K562 (cell line): ENCODE results near the gene BRICD5. TPM values are rescaled to one million over a fixed set of nuclear protein-coding genes. Genes with fewer than 3 reads are reported as not detected.

Experiments used
- ARID3A ChIP-seq: IDR thresholded peaks from 2 replicates; pipeline ENCODE4 v1.6.1; 2012; ENCODE audit warnings: low read depth, low read length, improper control_type of control experiment, borderline replicate concordance
- CBX5 ChIP-seq: IDR thresholded peaks from 2 replicates; pipeline ENCODE4 v1.6.1; 2014; ENCODE audit warnings: low read depth, borderline replicate concordance
- DEAF1 ChIP-seq: fragments of 450-650 bp; formaldehyde crosslinking; IDR thresholded peaks from 2 replicates; pipeline ENCODE4 v1.4.0; 2020; ENCODE audit warnings: mild to moderate bottlenecking, moderate library complexity
- DIDO1 ChIP-seq: fragments of 450-650 bp; IDR thresholded peaks from 2 replicates; pipeline ENCODE4 v1.6.1; 2016; ENCODE audit warnings: low read depth, missing biosample characterization, missing genetic modification characterization
- EZH2 ChIP-seq: IDR thresholded peaks from 2 replicates; pipeline ENCODE4 v1.6.1; 2012; ENCODE audit warnings: low read depth, mild to moderate bottlenecking, inconsistent platforms, low read length, borderline replicate concordance
- FIP1L1 ChIP-seq: fragments of 200-400 bp; formaldehyde crosslinking; IDR thresholded peaks from 2 replicates; pipeline ENCODE4 v1.6.1; 2018; ENCODE audit warnings: mild to moderate bottlenecking, low read depth, low read length; ENCODE audit not compliant: poor library complexity, severe bottlenecking
- HMG20A ChIP-seq: fragments of 450-650 bp; formaldehyde crosslinking; conservative IDR thresholded peaks from 2 replicates; pipeline ENCODE4 v1.4.0; 2020; ENCODE audit warnings: mild to moderate bottlenecking, mixed read lengths
- HNRNPH1 ChIP-seq: fragments of 200-400 bp; formaldehyde crosslinking; optimal IDR thresholded peaks from 2 replicates; pipeline ENCODE3; 2017; ENCODE audit warnings: low read depth, mild to moderate bottlenecking, low read length, moderate library complexity
- MECOM ChIP-seq: fragments of 250-450 bp; sonication (Bioruptor Pico); IDR thresholded peaks from 2 replicates; pipeline ENCODE4 v1.8.0; 2022; ENCODE audit warnings: inconsistent platforms
- MLX ChIP-seq, 2 experiments: fragments of 450-650 bp in 1 of 2; sonication (generic) in 1 of 2; formaldehyde crosslinking; conservative IDR thresholded peaks; 2 replicates each; pipeline versions ENCODE4 v1.4.0 to v1.8.1; 2020 to 2022; ENCODE audit warnings: mild to moderate bottlenecking in 1 of 2, missing genetic modification reagents in 1 of 2
- MXI1 ChIP-seq: IDR thresholded peaks from 2 replicates; pipeline ENCODE4 v1.6.1; 2011; ENCODE audit warnings: low read depth, mild to moderate bottlenecking, improper control_type of control experiment, low read length
- MYBL2 ChIP-seq, 2 experiments: fragments of 450-650 bp in 1 of 2; sonication (generic) in 1 of 2; formaldehyde crosslinking in 1 of 2; IDR thresholded peaks; 2 replicates each; pipeline versions ENCODE4 v1.6.1 to v1.8.1; 2017 to 2022; ENCODE audit warnings: borderline replicate concordance in 1 of 2, inconsistent platforms in 1 of 2, low read depth in 1 of 2, mild to moderate bottlenecking in 1 of 2, missing genetic modification reagents in 1 of 2, moderate library complexity in 1 of 2
- PHB ChIP-seq: fragments of 250-450 bp; sonication (Bioruptor Pico); IDR thresholded peaks from 2 replicates; pipeline ENCODE4 v1.5.0; 2021
- PHF8 ChIP-seq: fragments of 200-600 bp; sonication (generic); IDR thresholded peaks from 2 replicates; pipeline ENCODE4 v1.6.1; 2012; ENCODE audit warnings: mixed run types, mild to moderate bottlenecking, inconsistent platforms, low read length, moderate library complexity, borderline replicate concordance
- RFX7 ChIP-seq: fragments of 250-450 bp; sonication (Bioruptor Pico); IDR thresholded peaks from 2 replicates; pipeline ENCODE4 v1.5.1; 2021; ENCODE audit warnings: mild to moderate bottlenecking
- SAFB ChIP-seq: fragments of 200-400 bp; formaldehyde crosslinking; IDR thresholded peaks from 2 replicates; pipeline ENCODE4 v1.6.1; 2017; ENCODE audit warnings: low read depth, low read length, borderline replicate concordance
- SMAD3 ChIP-seq: fragments of 450-650 bp; formaldehyde crosslinking; conservative IDR thresholded peaks from 2 replicates; pipeline ENCODE4 v1.4.0; 2020; ENCODE audit warnings: mild to moderate bottlenecking
- SMC3 ChIP-seq: conservative IDR thresholded peaks from 2 replicates; pipeline ENCODE4 v1.6.1; 2011; ENCODE audit warnings: low read depth, low read length, improper control_type of control experiment; ENCODE audit not compliant: insufficient read depth
- STAG1 ChIP-seq: sonication (generic); formaldehyde crosslinking; IDR thresholded peaks from 2 replicates; pipeline ENCODE4 v1.5.0; 2020; ENCODE audit warnings: missing genetic modification reagents, borderline replicate concordance
- XRCC5 ChIP-seq: fragments of 200-400 bp; formaldehyde crosslinking; IDR thresholded peaks from 2 replicates; pipeline ENCODE4 v1.6.1; 2017; ENCODE audit warnings: low read depth, mild to moderate bottlenecking, low read length
- ZKSCAN3 ChIP-seq: fragments of 250-450 bp; sonication (Bioruptor Pico); IDR thresholded peaks from 2 replicates; pipeline ENCODE4 v1.4.0; 2020
- ZNF511 ChIP-seq: sonication (generic); formaldehyde crosslinking; IDR thresholded peaks from 2 replicates; pipeline ENCODE4 v1.8.0; 2022; ENCODE audit warnings: mild to moderate bottlenecking, missing genetic modification reagents
- ZNF551 ChIP-seq: fragments of 250-450 bp; sonication (Bioruptor Pico); IDR thresholded peaks from 2 replicates; pipeline ENCODE4 v1.5.0; 2021; ENCODE audit warnings: mild to moderate bottlenecking, moderate library complexity
- polyA plus RNA-seq, 8 experiments: library from polyadenylated mRNA; depleted of rRNA in 4 of 8; stranded (reverse) in 5 of 8; unstranded in 3 of 8; fragments of >200 nt; fragmentation: Nextera tagmentation in 2 of 8; fragmentation: Illumina TruSeq in 1 of 8; extraction: Ambion mirVana in 2 of 8; extraction: Trizol in 1 of 8; gene quantifications; 2 replicates each; pipeline versions ENCODE4 v1.2.1 to v1.2.3, GENCODE V29; 2011 to 2014; ENCODE audit warnings: inconsistent platforms in 1 of 8, missing spikeins in 1 of 8
- total RNA-seq, 7 experiments: library from RNA; depleted of rRNA in 6 of 7; stranded (reverse); fragments of >200 nt in 6 of 7; fragmentation: Illumina TruSeq in 2 of 7; extraction: Trizol in 2 of 7; gene quantifications; 2 replicates each; pipeline versions ENCODE4 v1.2.1 to v1.2.3, GENCODE V29; 2011 to 2021; ENCODE audit warnings: low replicate concordance in 1 of 7

The BRICD5 gene
- total and polyA plus RNA-seq, 9 of the 15 experiments (the other 6 are each of a cell fraction or from before 2014, with no cell fraction given): 0.24 to 15.1 (median 2.4) TPM; not detected in 1

- TF ChIP-seq ARID3A (no peak), CBX5 (no peak), PHF8 (peak; percentile 72; the same call in 1 of the 2 replicates), ZKSCAN3 (CRISPR knock-in tag) (no peak), ZNF511 (no peak; the same call in 1 of the 2 replicates), XRCC5 (0 out of 2 replicates have a peak, but pooled peaks have one; percentile 85), MXI1 (no peak), RFX7 (no peak), SAFB (0 out of 2 replicates have a peak, but pooled peaks have one; percentile 64), HMG20A (no peak), PHB (CRISPR knock-in tag) (peak; percentile 11; the same call in 1 of the 2 replicates), MYBL2 (IDR thresholded peaks at IDR 0.05; ENCODE audit: low read depth) (no peak), MYBL2 (CRISPR knock-in tag; IDR thresholded peaks at IDR 0.05; ENCODE audit: borderline replicate concordance) (no peak), DIDO1 (tag) (no peak), ZNF551 (CRISPR knock-in tag) (no peak), SMC3 (peak; percentile 70), SMAD3 (no peak), MECOM (CRISPR knock-in tag) (no peak), HNRNPH1 (no peak), STAG1 (0 out of 2 replicates have a peak, but pooled peaks have one; percentile 2), FIP1L1 (peak; percentile 97), EZH2 (no peak), MLX (CRISPR knock-in tag; conservative IDR thresholded peaks at IDR 0.05) (no peak), DEAF1 (CRISPR knock-in tag) (peak; percentile 77)
These were observed 40.8 kb upstream of the BRICD5 start, which contains the start of gene ECI1 (continued) for GRCh38 chr16:2251296-2252111.
